SK-N-MC (cell line): ENCODE data around the gene IRGC.
"Not testable (repeated sequence)": the region's sequence is repeated elsewhere in the genome, so short reads cannot be mapped to it uniquely, and the experiment has no call there.

Source experiments
- DNase-seq: peaks from one replicate; pipeline ENCODE4 v3.0.0-alpha.2; 2011; ENCODE audit warnings: low read depth, low spot score
- H3K27ac ChIP-seq: fragments of 200-600 bp; sonication (generic); 2 replicates; pipeline ENCODE4 v1.5.1; 2016; ENCODE audit warnings: mixed run types
- H3K36me3 ChIP-seq: fragments of 200-600 bp; sonication (generic); 2 replicates; pipeline ENCODE4 v1.6.1; 2017; ENCODE audit warnings: antibody characterized with exemption, low read length, mixed read lengths; ENCODE audit not compliant: insufficient read depth
- H3K4me3 ChIP-seq: fragments of 200-600 bp; sonication (generic); 2 replicates; pipeline ENCODE4 v1.5.1; 2016
- H3K9ac ChIP-seq: fragments of 200-600 bp; sonication (generic); 2 replicates; pipeline ENCODE4 v1.8.0; 2017; ENCODE audit warnings: mixed run types, mixed read lengths; ENCODE audit not compliant: insufficient read length
- H3K9me3 ChIP-seq: fragments of 200-600 bp; sonication (generic); 2 replicates; pipeline ENCODE4 v1.6.1; 2017; ENCODE audit warnings: low read depth, mild to moderate bottlenecking, antibody characterized with exemption, low read length, moderate library complexity, mixed read lengths
- EZH2 ChIP-seq: fragments of 200-600 bp; sonication (generic); IDR thresholded peaks from one replicate; pipeline ENCODE4 v1.6.1; 2017; ENCODE audit warnings: antibody characterized with exemption
- FOXP2 ChIP-seq: optimal IDR thresholded peaks from 2 replicates; pipeline ENCODE3; 2011; ENCODE audit warnings: mild to moderate bottlenecking, moderate library complexity; ENCODE audit not compliant: insufficient read depth; ENCODE audit errors: extremely low read length, control extremely low read depth
- POLR2AphosphoS5 ChIP-seq: IDR thresholded peaks from 2 replicates; pipeline ENCODE4 v1.6.1; 2012; ENCODE audit warnings: mild to moderate bottlenecking, low read depth, low read length, borderline replicate concordance

The IRGC gene

DNA sequence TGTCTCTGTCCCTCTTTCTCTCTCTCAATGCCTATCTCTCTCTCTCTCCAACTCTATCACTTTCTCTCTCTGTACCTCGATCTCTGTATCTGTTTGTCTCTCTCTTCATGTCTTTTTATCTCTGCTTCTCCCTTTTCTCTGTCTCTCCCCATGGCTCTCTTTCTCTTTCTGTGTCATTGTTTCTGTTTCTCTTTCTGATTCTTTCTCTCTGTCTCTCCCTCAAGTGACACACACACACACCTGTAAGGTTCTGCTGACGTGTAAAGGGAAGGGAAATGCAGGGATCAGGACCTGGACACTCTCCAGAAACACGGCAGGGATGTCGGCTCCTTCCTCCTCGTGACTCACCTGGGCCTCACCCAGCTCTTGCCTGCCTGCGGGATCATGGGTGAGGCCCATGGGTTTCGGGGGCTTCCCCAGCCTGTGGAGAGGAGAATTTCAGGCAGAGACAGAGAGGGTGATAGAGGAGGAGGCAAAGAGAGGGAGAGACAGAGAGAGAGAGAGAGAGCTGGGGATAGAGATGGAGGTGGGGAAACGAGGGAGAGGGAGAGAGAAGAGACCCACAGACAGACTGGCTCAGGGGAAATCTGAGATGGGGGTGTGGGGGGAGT lies 40.5 kb upstream of the IRGC start:
- DNase-seq, result no peak
- no peak overlapping the region for H3K27ac ChIP-seq
- H3K9me3 ChIP-seq, result no peaks in the 10 kb centered on the region
- no peaks in the 10 kb centered on the region for H3K36me3 ChIP-seq
- H3K4me3 ChIP-seq, result no peak overlapping the region
- no peak overlapping the region for H3K9ac ChIP-seq
- TF ChIP-seq EZH2, result no peak
- TF ChIP-seq FOXP2, result no peak

DNA sequence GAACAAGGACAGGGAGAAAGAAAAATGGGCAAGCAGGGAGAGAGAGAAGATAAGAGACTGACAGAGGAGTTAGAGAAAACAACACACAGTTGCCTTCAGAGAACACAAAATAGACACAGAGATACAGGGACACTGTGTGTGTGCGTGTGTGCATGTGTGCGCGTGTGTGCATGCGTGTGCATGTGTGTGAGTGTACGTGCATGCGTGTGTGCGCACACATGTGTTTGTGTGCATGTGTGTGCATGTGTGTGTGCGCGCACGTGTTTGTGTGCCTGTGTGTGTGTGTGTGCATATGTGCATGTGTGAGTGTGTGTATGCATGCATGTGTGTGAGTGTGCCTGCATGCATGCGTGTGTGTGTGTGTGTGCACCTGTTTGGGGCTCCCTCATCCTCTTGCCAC lies 40.0 kb upstream of the IRGC start:
- no peak for DNase-seq
- TF ChIP-seq EZH2 (no peak), FOXP2 (no peak)
- H3K27ac ChIP-seq, result no peak overlapping the region
- no peak overlapping the region for H3K9ac ChIP-seq
- H3K4me3 ChIP-seq, result no peak overlapping the region
- no peaks in the 10 kb centered on the region for H3K9me3 ChIP-seq
- H3K36me3 ChIP-seq, result no peaks in the 10 kb centered on the region

DNA sequence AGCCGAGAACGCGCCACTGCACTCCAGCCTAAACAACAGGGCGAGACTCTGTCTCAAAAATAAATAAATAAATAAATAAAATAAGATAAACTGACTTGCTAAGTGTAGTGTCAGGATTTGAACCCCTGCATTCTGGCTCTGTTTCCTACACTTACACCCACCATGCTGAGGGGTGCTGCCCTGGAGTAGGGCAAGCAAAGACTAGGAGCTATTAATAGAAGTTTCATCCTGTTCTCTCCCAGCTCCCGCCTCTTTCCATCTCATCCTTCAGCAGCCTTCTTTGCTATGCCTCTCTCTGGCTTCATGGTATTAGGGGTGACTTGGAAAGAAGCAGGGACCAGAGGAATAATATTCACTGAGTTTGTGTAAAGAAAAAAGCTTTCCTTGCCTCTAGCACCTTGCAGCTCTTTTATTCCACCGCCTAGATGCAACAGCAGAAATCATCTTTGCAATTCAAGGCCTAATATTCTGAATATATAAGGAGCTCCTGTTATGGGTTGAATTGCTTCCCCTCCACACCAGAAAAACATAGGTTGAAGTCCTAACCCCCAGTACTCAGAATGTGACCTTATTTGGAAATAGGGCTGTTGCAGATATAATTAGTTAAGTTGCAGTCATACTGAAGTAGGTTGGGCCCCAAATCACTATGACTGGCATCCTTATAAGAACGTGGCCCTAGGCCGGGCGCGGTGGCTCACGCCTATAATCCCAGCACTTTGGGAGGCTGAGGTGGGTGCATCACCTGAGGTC lies 37.2 kb upstream of the IRGC start:
- no peaks in the 10 kb centered on the region for H3K36me3 ChIP-seq
- no peak overlapping the region for H3K9ac ChIP-seq
- no peaks in the 10 kb centered on the region for H3K9me3 ChIP-seq
- H3K4me3 ChIP-seq, result no peak overlapping the region
- no peak overlapping the region for H3K27ac ChIP-seq
- no peak for TF ChIP-seq FOXP2
- no peak for TF ChIP-seq EZH2
- no peak for TF ChIP-seq POLR2AphosphoS5
- no peak for DNase-seq

DNA sequence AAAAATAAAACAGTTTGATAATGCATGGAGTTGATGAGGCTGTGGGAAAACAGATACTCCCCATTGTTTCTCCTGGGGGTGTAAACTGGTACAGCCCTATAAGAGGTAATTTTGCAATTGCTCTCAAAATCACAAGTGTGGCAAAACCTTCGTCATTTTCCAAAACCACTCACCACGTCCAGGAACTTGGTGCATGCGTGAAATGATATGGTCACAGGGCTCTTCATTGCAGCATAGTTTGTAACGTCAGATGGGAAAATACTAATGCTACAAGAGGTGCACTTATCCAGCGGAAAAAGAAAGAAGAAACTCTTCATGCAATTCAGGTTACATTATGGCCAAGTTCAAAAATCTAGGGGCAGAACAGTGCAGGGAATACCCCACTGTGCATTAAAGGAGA lies 34.1 kb upstream of the IRGC start:
- TF ChIP-seq POLR2AphosphoS5 (no peak), EZH2 (no peak), FOXP2 (no peak)
- no peak overlapping the region for H3K9ac ChIP-seq
- no peaks in the 10 kb centered on the region for H3K36me3 ChIP-seq
- H3K4me3 ChIP-seq, result no peak overlapping the region
- no peaks in the 10 kb centered on the region for H3K9me3 ChIP-seq
- DNase-seq, result no peak
- no peak overlapping the region for H3K27ac ChIP-seq

DNA sequence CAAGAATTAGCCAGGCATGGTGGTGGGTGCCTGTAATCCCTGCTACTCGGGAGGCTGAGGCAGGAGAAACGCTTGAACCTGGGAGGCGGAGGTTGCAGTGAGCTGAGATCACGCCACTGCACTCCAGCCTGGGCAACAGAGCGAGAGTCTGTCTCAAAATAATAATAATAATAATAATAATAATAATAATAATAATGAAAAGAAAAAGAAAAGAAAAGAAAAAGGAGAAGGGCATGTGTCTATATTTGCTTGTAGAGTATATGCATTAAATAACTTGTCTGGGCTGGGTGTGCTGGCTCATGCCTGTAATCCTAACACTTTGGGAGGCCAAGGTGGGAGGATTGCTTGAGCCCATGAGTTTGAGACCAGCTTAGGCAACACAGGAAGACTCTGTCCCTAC lies 33.6 kb upstream of the IRGC start:
- H3K4me3 ChIP-seq, DNase-seq, H3K9ac ChIP-seq, H3K27ac ChIP-seq, H3K9me3 ChIP-seq, H3K36me3 ChIP-seq: not testable (repeated sequence)

DNA sequence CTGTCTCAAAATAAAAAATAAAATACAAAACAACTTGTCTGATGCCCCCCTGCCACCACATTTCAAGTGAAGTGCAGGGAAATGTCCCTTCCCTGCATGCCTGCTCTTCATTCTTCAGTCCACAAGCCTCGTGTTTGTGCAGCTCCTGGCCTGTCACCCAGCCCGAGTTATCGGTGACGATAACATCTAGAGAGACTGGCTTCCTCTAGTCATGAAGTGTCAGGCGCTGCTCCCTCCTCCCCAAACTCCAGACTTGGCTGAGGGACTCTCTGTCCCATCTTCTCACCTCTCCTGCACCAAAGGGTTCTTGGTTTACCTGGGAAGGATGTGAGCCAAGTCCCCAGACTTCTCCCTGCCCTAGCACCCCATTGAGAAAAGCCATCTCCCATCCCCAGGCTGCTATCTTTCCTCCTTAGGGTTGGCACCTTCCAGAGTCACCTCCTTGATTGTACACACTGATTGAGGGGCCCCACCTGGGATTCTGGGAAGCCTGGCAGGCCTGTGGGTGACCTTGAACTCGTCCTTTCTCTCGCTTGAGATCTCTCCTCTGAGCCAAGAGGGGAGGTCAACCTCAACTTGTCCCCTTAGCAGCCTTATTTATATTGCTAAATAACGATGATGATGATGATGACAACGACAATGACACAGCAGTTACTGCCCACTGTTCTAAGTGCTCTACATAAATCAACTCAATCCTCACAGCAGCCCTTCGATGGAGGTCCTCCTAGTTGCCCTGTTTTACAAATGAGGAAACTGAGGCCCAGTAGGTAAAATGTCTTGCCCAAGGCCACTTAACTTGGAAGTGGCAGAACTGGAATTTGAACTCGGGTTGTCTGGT lies 32.8 kb upstream of the IRGC start:
- Histone ChIP-seq H3K4me3 (no peak overlapping the region), H3K9ac (no peak overlapping the region), H3K9me3 (no peaks in the 10 kb centered on the region), H3K36me3 (no peaks in the 10 kb centered on the region), H3K27ac (no peak overlapping the region)
- TF ChIP-seq EZH2 (no peak), FOXP2 (no peak), POLR2AphosphoS5 (no peak)
- no peak for DNase-seq

DNA sequence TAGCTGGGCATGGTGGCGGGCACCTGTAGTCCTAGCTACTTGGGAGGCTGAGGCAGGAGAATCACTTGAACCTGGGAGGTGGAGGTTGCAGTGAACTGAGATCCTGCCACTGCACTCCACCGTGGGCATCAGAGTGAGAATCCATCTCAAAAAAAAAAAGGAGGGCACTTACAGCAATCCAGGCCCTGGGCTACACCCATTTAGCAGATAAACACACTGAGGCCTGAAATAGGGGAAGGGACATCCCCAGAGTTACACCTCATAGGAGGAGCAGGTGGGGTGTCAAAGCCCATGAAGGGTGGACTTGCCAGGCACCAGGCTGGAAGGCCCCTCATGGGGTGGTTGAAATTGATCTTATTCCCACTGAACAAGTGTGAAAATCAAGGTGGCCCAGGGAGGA lies 32.0 kb upstream of the IRGC start:
- no peak overlapping the region for H3K27ac ChIP-seq
- H3K4me3 ChIP-seq, result no peak overlapping the region
- H3K9me3 ChIP-seq, result no peaks in the 10 kb centered on the region
- no peak for TF ChIP-seq FOXP2
- no peak for TF ChIP-seq POLR2AphosphoS5
- no peak for TF ChIP-seq EZH2
- no peak for DNase-seq
- no peaks in the 10 kb centered on the region for H3K36me3 ChIP-seq
- H3K9ac ChIP-seq, result no peak overlapping the region

DNA sequence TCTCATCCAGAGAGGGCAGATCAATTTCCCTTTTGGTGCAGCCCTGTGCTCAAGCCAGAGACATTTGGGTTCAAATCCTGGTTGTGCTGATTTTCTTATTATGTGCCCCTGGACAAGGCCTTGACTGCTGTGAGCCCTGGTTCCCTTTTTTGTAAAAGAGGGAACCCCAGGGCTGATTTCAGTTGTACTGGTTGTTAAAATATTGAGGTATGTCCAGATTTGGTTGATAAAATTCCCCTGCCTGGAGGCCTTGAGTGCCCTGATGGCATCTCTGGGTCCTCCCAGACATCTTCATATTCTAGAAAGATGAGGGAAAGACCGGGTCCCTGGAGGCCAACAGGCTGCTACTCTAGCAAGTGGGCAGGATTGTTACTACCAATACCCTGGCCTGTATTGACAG lies 31.6 kb upstream of the IRGC start:
- Histone ChIP-seq H3K9me3 (no peaks in the 10 kb centered on the region), H3K36me3 (no peaks in the 10 kb centered on the region), H3K4me3 (no peak overlapping the region), H3K9ac (no peak overlapping the region), H3K27ac (no peak overlapping the region)
- TF ChIP-seq EZH2 (no peak), FOXP2 (no peak), POLR2AphosphoS5 (no peak)
- no peak for DNase-seq

DNA sequence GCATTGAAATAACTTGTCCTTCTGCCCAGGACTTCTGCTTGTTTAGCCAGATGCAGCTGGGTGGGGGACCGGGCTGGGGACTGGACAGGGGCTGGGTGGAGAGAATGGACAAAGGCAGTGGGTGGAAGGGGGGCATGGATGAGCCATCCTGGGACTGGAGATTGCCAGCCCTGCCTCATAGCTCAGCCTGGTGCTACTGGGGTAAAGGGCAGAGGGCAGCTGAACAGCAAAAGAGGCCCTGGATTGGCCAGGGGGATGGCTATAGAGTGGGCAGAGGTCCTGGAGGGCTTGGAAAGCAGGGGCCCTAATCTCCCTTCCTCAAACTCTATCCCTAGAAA lies 28.2 kb upstream of the IRGC start:
- no peak for DNase-seq
- no peak overlapping the region for H3K4me3 ChIP-seq
- no peak overlapping the region for H3K27ac ChIP-seq
- peaks cover 4% of the 10 kb centered on the region; the same call in 1 of the 2 replicates for H3K9me3 ChIP-seq
- H3K9ac ChIP-seq, result no peak overlapping the region
- no peaks in the 10 kb centered on the region for H3K36me3 ChIP-seq
- TF ChIP-seq EZH2 (no peak), FOXP2 (no peak), POLR2AphosphoS5 (no peak)
